MV-4-11 (cell line): ENCODE results near the gene STRN.
"Not testable (repeated sequence)": the region's sequence is repeated elsewhere in the genome, so short reads cannot be mapped to it uniquely, and the experiment has no call there.

Source experiments
- DNase-seq: peaks from one replicate; lab custom pipeline; 2025; lab: John Stamatoyannopoulos, UW

STRN gene

GRCh38 chr2:36966370-36967235, at the start of gene STRN:
Gene STRN, minus strand, starts transcription at chr2:36966536. Its CDS starts 73 bp downstream, at chr2:36966463.
- peak; percentile 93 for DNase-seq

GRCh38 chr2:37013315-37013641, 46.9 kb upstream of the STRN start:
- no peak for DNase-seq

- DNase-seq = no peak
These were observed 44.8 kb upstream of the STRN start for GRCh38 chr2:37011130-37011529.

- DNase-seq = peak; percentile 7
These were observed 39.0 kb upstream of the STRN start for GRCh38 chr2:37005118-37005868.

- DNase-seq = no peak
These were observed 34.7 kb upstream of the STRN start for GRCh38 chr2:37000988-37001556.

GRCh38 chr2:37000318-37000717, 34.0 kb upstream of the STRN start:
- no peak for DNase-seq

- not testable (repeated sequence) for DNase-seq
These were observed 33.1 kb upstream of the STRN start for GRCh38 chr2:36999416-36999815.

GRCh38 chr2:36993841-36994620, 27.7 kb upstream of the STRN start:
- no peak for DNase-seq

GRCh38 chr2:36988008-36988407, 21.7 kb upstream of the STRN start:
- DNase-seq = no peak

- no peak for DNase-seq
These were observed 16.1 kb upstream of the STRN start for GRCh38 chr2:36982467-36982866.

GRCh38 chr2:36981911-36982310, 15.6 kb upstream of the STRN start:
- no peak for DNase-seq

- not testable (repeated sequence) for DNase-seq
These were observed 12.7 kb upstream of the STRN start for GRCh38 chr2:36979007-36979406.

GRCh38 chr2:36976065-36976464, 9.7 kb upstream of the STRN start:
- no peak for DNase-seq

- DNase-seq = no peak
These were observed 9.0 kb upstream of the STRN start for GRCh38 chr2:36975306-36975705.

- no peak for DNase-seq
These were observed 7.0 kb upstream of the STRN start for GRCh38 chr2:36973320-36973719.

- no peak for DNase-seq
These were observed 5.7 kb upstream of the STRN start for GRCh38 chr2:36971990-36972389.

- no peak for DNase-seq
These were observed 1.0 kb upstream of the STRN start for GRCh38 chr2:36967236-36967876.

- DNase-seq = no peak
These were observed 476 bp downstream of the STRN start for GRCh38 chr2:36965751-36966369.

- no peak for DNase-seq
These were observed 1.1 kb downstream of the STRN start for GRCh38 chr2:36965206-36965605.

- no peak for DNase-seq
These were observed 1.8 kb downstream of the STRN start for GRCh38 chr2:36964496-36965058.

- no peak for DNase-seq
These were observed 2.6 kb downstream of the STRN start for GRCh38 chr2:36963734-36964133.
